Caco-2 (cell line): ENCODE measurements around the gene GCH1. TPM values are rescaled to one million over a fixed set of nuclear protein-coding genes. Genes with fewer than 3 reads are reported as not detected.

Experiments
- BruUV-seq: library from RNA; stranded (reverse); fragments of 400-500 nt; replicated peaks from 2 replicates; lab custom pipeline; 2021; lab: Mats Ljungman, UMichigan
- CTCF ChIA-PET: fragments of 300-600 bp; sonication (Branson Sonifier 250); formaldehyde crosslinking; loops from one replicate; lab custom pipeline; 2022; ENCODE audit warnings: antibody characterized with exemption; lab: Charles Lee
- POLR2A ChIA-PET: fragments of 300-600 bp; sonication (Branson Sonifier 250); formaldehyde crosslinking; loops from one replicate; lab custom pipeline; 2022; ENCODE audit warnings: antibody characterized with exemption; lab: Charles Lee
- DNase-seq, 2 experiments: peaks; one replicate each; pipeline versions ENCODE4 v3.0.0 to v3.0.0-alpha.2; 2020 to 2022
- H3K27me3 ChIP-seq: replicated peaks from 2 replicates; pipeline ENCODE4 v1.6.0; 2011; ENCODE audit warnings: low read length; ENCODE audit not compliant: control insufficient read depth, insufficient read depth
- H3K36me3 ChIP-seq: 2 replicates; pipeline ENCODE4 v1.5.1; 2011; ENCODE audit warnings: low read length; ENCODE audit not compliant: control insufficient read depth, insufficient read depth
- H3K4me1 ChIP-seq: fragments of 250-450 bp; sonication (Bioruptor Pico); 2 replicates; pipeline ENCODE4 v1.5.1; 2020; ENCODE audit warnings: mild to moderate bottlenecking
- H3K4me3 ChIP-seq: 2 replicates; pipeline ENCODE4 v1.5.1; 2011; ENCODE audit warnings: low read depth, mild to moderate bottlenecking, control low read depth, low read length
- H3K9me3 ChIP-seq: fragments of 250-450 bp; sonication (Bioruptor Pico); 2 replicates; pipeline ENCODE4 v1.5.1; 2020; ENCODE audit warnings: mild to moderate bottlenecking, moderate library complexity
- H3K27ac Mint-ChIP-seq: one replicate; pipeline ENCODE4 v1.8.0; 2022; ENCODE audit warnings: mixed read lengths; ENCODE audit not compliant: unreplicated experiment
- H3K27me3 Mint-ChIP-seq: one replicate; pipeline ENCODE4 v1.8.0; 2022; ENCODE audit warnings: mixed read lengths; ENCODE audit not compliant: insufficient read depth, unreplicated experiment
- H3K36me3 Mint-ChIP-seq: one replicate; pipeline ENCODE4 v1.8.0; 2022; ENCODE audit warnings: mild to moderate bottlenecking, mixed read lengths; ENCODE audit not compliant: insufficient read depth, unreplicated experiment
- H3K4me1 Mint-ChIP-seq: one replicate; pipeline ENCODE4 v1.8.0; 2022; ENCODE audit warnings: low read depth, mixed read lengths; ENCODE audit not compliant: unreplicated experiment
- H3K4me3 Mint-ChIP-seq: one replicate; pipeline ENCODE4 v1.8.0; 2022; ENCODE audit warnings: mild to moderate bottlenecking, moderate library complexity, mixed read lengths; ENCODE audit not compliant: unreplicated experiment
- H3K9me3 Mint-ChIP-seq: one replicate; pipeline ENCODE4 v1.8.0; 2022; ENCODE audit warnings: mixed read lengths; ENCODE audit not compliant: unreplicated experiment
- intact Hi-C: fragments of 100-400 bp; cut with micrococcal nuclease; formaldehyde crosslinking; loops from one replicate; pipeline ENCODE4 v1.10.0; 2022; ENCODE audit not compliant: unreplicated experiment
- total RNA-seq: library from RNA; stranded (reverse); gene quantifications from 2 replicates; pipeline ENCODE4 v1.2.3, GENCODE V29; 2022
- TF ChIP-seq, protein P1 (sequence below), 2 experiments: fragments of 200-600 bp in 1 of 2; IDR thresholded peaks; 1 replicate in 1 of 2; 2 replicates in 1 of 2; pipeline versions ENCODE4 v1.5.1 to v1.8.0; 2011 to 2022; ENCODE audit warnings: antibody characterized with exemption in 1 of 2, control low read depth in 1 of 2, inconsistent platforms in 1 of 2, low read depth in 1 of 2, low read length in 1 of 2, mild to moderate bottlenecking in 1 of 2, moderate library complexity in 1 of 2; ENCODE audit not compliant: insufficient read depth in 1 of 2, severe bottlenecking in 1 of 2, unreplicated experiment in 1 of 2

Gene GCH1
- total RNA-seq, 1 experiment from 2014 or later, result 17.9 TPM

DNA sequence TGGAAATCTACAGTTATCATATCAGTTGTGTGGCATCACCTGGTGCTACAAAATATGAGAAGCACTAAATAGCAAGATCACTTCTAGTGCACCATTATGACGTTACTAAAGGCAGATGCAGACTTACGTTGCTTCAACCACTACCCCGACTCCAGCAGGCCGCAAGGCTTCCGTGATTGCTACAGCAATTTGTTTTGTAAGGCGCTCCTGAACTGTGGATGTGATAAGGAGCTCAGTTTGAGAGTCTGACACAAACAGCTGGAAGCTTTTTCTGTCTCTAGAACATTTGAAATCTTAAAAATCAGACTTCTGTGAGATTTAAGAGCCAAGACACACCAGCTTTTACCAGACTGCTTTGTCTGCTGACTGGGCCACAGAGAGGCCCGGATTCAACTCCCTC lies 57.0 kb downstream of the GCH1 start:
- H3K27me3 ChIP-seq, result no peaks in the 10 kb centered on the region
- Mint-ChIP-seq H3K27ac (no peak overlapping the region), H3K27me3 (no peaks in the 10 kb centered on the region), H3K4me3 (no peak overlapping the region), H3K4me1 (peaks cover 5% of the 10 kb centered on the region), H3K9me3 (no peaks in the 10 kb centered on the region), H3K36me3 (peaks cover 5% of the 10 kb centered on the region)
- H3K4me1 ChIP-seq, result no peaks in the 10 kb centered on the region
- TF ChIP-seq, protein P1, sequence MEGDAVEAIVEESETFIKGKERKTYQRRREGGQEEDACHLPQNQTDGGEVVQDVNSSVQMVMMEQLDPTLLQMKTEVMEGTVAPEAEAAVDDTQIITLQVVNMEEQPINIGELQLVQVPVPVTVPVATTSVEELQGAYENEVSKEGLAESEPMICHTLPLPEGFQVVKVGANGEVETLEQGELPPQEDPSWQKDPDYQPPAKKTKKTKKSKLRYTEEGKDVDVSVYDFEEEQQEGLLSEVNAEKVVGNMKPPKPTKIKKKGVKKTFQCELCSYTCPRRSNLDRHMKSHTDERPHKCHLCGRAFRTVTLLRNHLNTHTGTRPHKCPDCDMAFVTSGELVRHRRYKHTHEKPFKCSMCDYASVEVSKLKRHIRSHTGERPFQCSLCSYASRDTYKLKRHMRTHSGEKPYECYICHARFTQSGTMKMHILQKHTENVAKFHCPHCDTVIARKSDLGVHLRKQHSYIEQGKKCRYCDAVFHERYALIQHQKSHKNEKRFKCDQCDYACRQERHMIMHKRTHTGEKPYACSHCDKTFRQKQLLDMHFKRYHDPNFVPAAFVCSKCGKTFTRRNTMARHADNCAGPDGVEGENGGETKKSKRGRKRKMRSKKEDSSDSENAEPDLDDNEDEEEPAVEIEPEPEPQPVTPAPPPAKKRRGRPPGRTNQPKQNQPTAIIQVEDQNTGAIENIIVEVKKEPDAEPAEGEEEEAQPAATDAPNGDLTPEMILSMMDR (IDR thresholded peaks at IDR 0.05; ENCODE audit: insufficient read depth in 1 of 2, low read depth in 1 of 2, low read length in 1 of 2, severe bottlenecking in 1 of 2, unreplicated experiment in 1 of 2), result no peak
- H3K9me3 ChIP-seq, result no peaks in the 10 kb centered on the region
- ChIA-PET POLR2A (no interaction called here), CTCF (interaction anchor here (0.6 kb wide), 1 partner anchor 63 kb away, joined by 3 read pairs; no protein-coding TSS in a partner anchor)
- H3K4me3 ChIP-seq, result no peak overlapping the region
- BruUV-seq, result no TSS peak
- H3K36me3 ChIP-seq, result no peaks in the 10 kb centered on the region
- DNase-seq, result no peak
- intact Hi-C loops, result no loop called here

DNA sequence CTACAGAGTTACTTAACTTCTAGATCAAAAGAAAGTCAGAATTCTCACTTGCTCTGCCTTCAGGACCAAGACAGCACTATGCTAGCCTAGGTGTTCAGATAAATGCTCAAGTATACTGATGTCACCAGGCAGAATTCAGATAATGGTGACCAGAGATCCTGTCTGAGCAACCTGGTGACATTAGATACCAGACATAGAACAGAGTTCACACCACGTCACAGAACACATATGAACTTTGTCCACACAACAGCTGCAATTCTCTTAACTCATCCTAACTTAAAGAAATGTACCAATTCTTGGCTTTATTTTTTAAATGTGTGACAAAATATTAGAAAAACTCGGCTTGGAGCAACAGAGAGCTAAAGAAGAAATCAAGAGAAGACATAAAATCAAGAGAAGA lies 58.1 kb downstream of the GCH1 start:
- Mint-ChIP-seq H3K9me3 (no peaks in the 10 kb centered on the region), H3K4me3 (no peak overlapping the region), H3K27me3 (no peaks in the 10 kb centered on the region), H3K4me1 (peaks cover 8% of the 10 kb centered on the region), H3K27ac (no peak overlapping the region), H3K36me3 (peaks cover 5% of the 10 kb centered on the region)
- TF ChIP-seq, protein P1 (IDR thresholded peaks at IDR 0.05; ENCODE audit: insufficient read depth in 1 of 2, low read depth in 1 of 2, low read length in 1 of 2, severe bottlenecking in 1 of 2, unreplicated experiment in 1 of 2), result no peak
- peak in 1 of 2 experiments; percentile 7 for DNase-seq
- Histone ChIP-seq H3K9me3 (no peaks in the 10 kb centered on the region), H3K4me3 (no peak overlapping the region), H3K27me3 (no peaks in the 10 kb centered on the region), H3K4me1 (peaks cover 5% of the 10 kb centered on the region; the same call in 1 of the 2 replicates), H3K36me3 (no peaks in the 10 kb centered on the region)
- intact Hi-C loops, result no loop called here
- ChIA-PET CTCF (no interaction called here), POLR2A (no interaction called here)
- no TSS peak for BruUV-seq

DNA sequence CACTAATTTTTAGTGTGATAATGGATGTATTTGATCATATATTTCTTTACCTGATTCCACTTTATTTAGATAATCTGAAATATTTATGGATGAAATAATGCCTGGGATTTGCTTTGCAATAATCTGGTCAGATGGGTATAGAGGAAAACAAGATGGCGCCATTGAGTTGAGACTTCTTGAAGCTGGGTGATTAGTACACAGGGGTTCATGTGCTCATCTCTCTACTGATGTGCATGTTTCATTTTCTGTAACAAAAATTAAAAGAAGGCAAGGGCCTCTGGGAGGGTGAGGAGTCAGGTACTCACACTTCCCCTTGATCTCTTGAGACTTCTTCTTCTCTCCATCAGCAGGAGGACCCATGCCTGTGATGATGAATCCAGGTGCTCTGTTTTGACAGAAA lies 61.8 kb downstream of the GCH1 start:
- BruUV-seq, result no TSS peak
- Histone ChIP-seq H3K4me1 (peaks cover 24% of the 10 kb centered on the region), H3K9me3 (no peaks in the 10 kb centered on the region), H3K36me3 (no peaks in the 10 kb centered on the region), H3K4me3 (no peak overlapping the region), H3K27me3 (no peaks in the 10 kb centered on the region)
- Mint-ChIP-seq H3K27me3 (no peaks in the 10 kb centered on the region), H3K9me3 (no peaks in the 10 kb centered on the region), H3K4me1 (peaks cover 12% of the 10 kb centered on the region), H3K36me3 (peaks cover 5% of the 10 kb centered on the region), H3K4me3 (no peak overlapping the region), H3K27ac (no peak overlapping the region)
- ChIA-PET POLR2A (no interaction called here), CTCF (no interaction called here)
- TF ChIP-seq, protein P1 (IDR thresholded peaks at IDR 0.05; ENCODE audit: insufficient read depth in 1 of 2, low read depth in 1 of 2, low read length in 1 of 2, severe bottlenecking in 1 of 2, unreplicated experiment in 1 of 2), result no peak
- no peak for DNase-seq
- intact Hi-C loops, result no loop called here
